Keratinocyte (primary cell): Measurements from ENCODE around the gene GRK1. TPM values are rescaled to one million over a fixed set of nuclear protein-coding genes. Genes with fewer than 3 reads are reported as not detected.
"Not testable (repeated sequence)": the region's sequence is repeated elsewhere in the genome, so short reads cannot be mapped to it uniquely, and the experiment has no call there.

Experiments
- DNase-seq: peaks from one replicate; pipeline ENCODE4 v3.0.0-alpha.2; 2011; ENCODE audit warnings: low read depth, missing footprints, low spot score
- FAIRE-seq: peaks from 2 replicates; lab custom pipeline; 2011; peaks lifted over from hg19 to GRCh38; lab: Jason Lieb, UNC
- H2AFZ ChIP-seq: 2 replicates; pipeline ENCODE4 v1.6.0; 2012; ENCODE audit warnings: low read length, control low read depth, inconsistent platforms; ENCODE audit not compliant: control insufficient read depth
- H3K27ac ChIP-seq: 2 replicates; pipeline ENCODE4 v1.5.1; 2011; ENCODE audit warnings: low read length; ENCODE audit not compliant: control insufficient read depth, insufficient read depth
- H3K27me3 ChIP-seq: 3 replicates; pipeline ENCODE4 v1.6.0; 2011; ENCODE audit warnings: low read length; ENCODE audit not compliant: control insufficient read depth, insufficient read depth; ENCODE audit errors: extremely low read depth
- H3K36me3 ChIP-seq, 2 experiments: 2 replicates in 1 of 2; 3 replicates in 1 of 2; pipeline ENCODE4 v1.5.1; 2011; ENCODE audit warnings: low read length in 2 of 2, mild to moderate bottlenecking in 1 of 2; ENCODE audit not compliant: control insufficient read depth in 2 of 2, insufficient read depth in 2 of 2; ENCODE audit errors: extremely low read depth in 1 of 2
- H3K4me1 ChIP-seq: 3 replicates; pipeline ENCODE4 v1.5.1; 2011; ENCODE audit warnings: low read length; ENCODE audit not compliant: control insufficient read depth, insufficient read depth; ENCODE audit errors: extremely low read depth
- H3K4me2 ChIP-seq: 3 replicates; pipeline ENCODE4 v1.6.0; 2011; ENCODE audit warnings: low read depth, low read length; ENCODE audit not compliant: control insufficient read depth, insufficient read depth; ENCODE audit errors: extremely low read depth
- H3K4me3 ChIP-seq, 3 experiments: fragments of 200-600 bp in 1 of 3; sonication (generic) in 1 of 3; 2 replicates in 2 of 3; 3 replicates in 1 of 3; pipeline ENCODE4 v1.5.1; 2011 to 2016; ENCODE audit warnings: low read length in 3 of 3, mild to moderate bottlenecking in 3 of 3, control low read depth in 2 of 3, inconsistent platforms in 1 of 3, low read depth in 1 of 3, mixed read lengths in 1 of 3, mixed run types in 1 of 3, moderate library complexity in 1 of 3; ENCODE audit not compliant: control insufficient read depth in 2 of 3, insufficient read depth in 2 of 3; ENCODE audit errors: extremely low read depth in 1 of 3
- H3K79me2 ChIP-seq: 2 replicates; pipeline ENCODE4 v1.6.0; 2012; ENCODE audit warnings: low read length; ENCODE audit not compliant: control insufficient read depth, insufficient read depth
- H3K9ac ChIP-seq: 3 replicates; pipeline ENCODE4 v1.6.0; 2011; ENCODE audit warnings: low read length; ENCODE audit not compliant: control insufficient read depth, insufficient read depth; ENCODE audit errors: extremely low read depth
- H3K9me1 ChIP-seq: 3 replicates; pipeline ENCODE4 v1.6.0; 2011; ENCODE audit warnings: low read length; ENCODE audit not compliant: control insufficient read depth, insufficient read depth; ENCODE audit errors: extremely low read depth
- H3K9me3 ChIP-seq: 2 replicates; pipeline ENCODE4 v1.5.1; 2012; ENCODE audit warnings: low read depth, low read length; ENCODE audit not compliant: control insufficient read depth
- H4K20me1 ChIP-seq: 3 replicates; pipeline ENCODE4 v1.6.0; 2011; ENCODE audit warnings: low read length; ENCODE audit not compliant: control insufficient read depth, insufficient read depth; ENCODE audit errors: extremely low read depth
- EZH2 ChIP-seq: IDR thresholded peaks from one replicate; pipeline ENCODE4 v1.6.1; 2012; ENCODE audit warnings: inconsistent platforms, mild to moderate bottlenecking, low read length, moderate library complexity
- dilution Hi-C: fragments of 300-500 bp; cut with MboI; formaldehyde crosslinking; loops from one replicate; pipeline ENCODE4 v1.7.0; 2020; ENCODE audit warnings: low sequenced_read_pairs; ENCODE audit not compliant: extremely low pct_ligation_motif_present
- polyA plus RNA-seq, 5 experiments: library from polyadenylated mRNA; depleted of rRNA in 3 of 5; stranded (reverse) in 3 of 5; stranded (forward) in 1 of 5; unstranded in 1 of 5; fragments of >200 nt; gene quantifications; 1 replicate in 1 of 5; 2 replicates in 3 of 5; 3 replicates in 1 of 5; pipeline versions ENCODE4 v1.2.1 to v1.2.3, GENCODE V29; 2011 to 2012; ENCODE audit warnings: missing spikeins in 2 of 5, low read depth in 1 of 5, low replicate concordance in 1 of 5
- TF ChIP-seq, protein P1 (sequence below), 3 experiments: IDR thresholded peaks in 1 of 3; conservative IDR thresholded peaks in 1 of 3; optimal IDR thresholded peaks in 1 of 3; 2 replicates in 2 of 3; 3 replicates in 1 of 3; pipeline versions ENCODE3 to v1.5.1; 2011; ENCODE audit warnings: low read length in 3 of 3, mild to moderate bottlenecking in 3 of 3, moderate library complexity in 2 of 3, control low read depth in 1 of 3, inconsistent platforms in 1 of 3; ENCODE audit not compliant: insufficient read depth in 2 of 3; ENCODE audit errors: extremely low read depth in 1 of 3

GRK1 gene
- polyA plus RNA-seq, 1 donor (not counting 4 experiments of a cell fraction or from before 2014, with no cell fraction given): not detected

DNA sequence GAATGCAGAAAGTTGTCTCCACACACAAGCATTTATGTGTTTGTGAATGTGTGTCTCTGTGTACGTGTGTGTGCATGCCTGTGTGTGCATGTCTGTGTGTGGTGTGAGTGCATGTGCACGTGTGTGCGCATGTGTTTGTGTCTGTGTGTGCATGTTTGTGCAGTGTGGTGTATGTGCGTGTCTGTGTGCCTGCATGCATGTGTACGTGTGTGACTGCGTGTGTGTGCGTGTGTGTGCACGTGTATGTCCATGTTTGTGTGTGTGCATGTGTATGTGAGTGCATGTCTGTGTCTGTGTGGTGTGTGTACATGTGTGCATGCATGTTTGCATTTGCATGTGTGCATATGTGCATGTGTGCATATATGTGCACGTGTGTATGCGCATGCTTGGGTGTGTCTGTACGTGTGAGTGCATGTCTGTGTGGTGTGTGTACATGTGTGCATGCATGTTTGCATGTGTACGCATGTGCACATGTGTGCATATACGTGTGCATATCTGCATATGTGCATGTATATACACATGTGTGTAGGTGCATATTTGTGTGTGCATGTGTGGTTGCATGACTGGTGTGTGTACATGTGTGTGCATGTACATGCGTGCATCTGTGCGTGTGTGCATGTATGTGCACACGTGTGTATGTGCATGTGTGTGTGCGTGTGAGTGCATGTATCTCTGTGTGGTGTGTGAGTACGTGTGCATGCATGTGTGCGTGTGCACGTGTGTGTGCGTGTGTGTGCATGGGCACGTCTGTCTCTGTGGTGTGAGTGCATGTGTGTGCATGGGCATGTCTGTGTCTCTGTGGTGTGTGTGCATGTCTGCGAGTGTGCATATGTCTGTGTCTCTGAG lies 83.8 kb downstream of the GRK1 start:
- H3K9ac ChIP-seq: no peak overlapping the region
- no peaks in the 10 kb centered on the region for H3K36me3 ChIP-seq
- no peaks in the 10 kb centered on the region for H4K20me1 ChIP-seq
- no peaks in the 10 kb centered on the region for H3K4me1 ChIP-seq
- dilution Hi-C loops: no loop called here
- no peak overlapping the region for H3K27ac ChIP-seq
- no peaks in the 10 kb centered on the region for H3K9me1 ChIP-seq
- no peak overlapping the region for H3K4me3 ChIP-seq
- H3K27me3 ChIP-seq: peaks cover 18% of the 10 kb centered on the region
- peaks cover 8% of the 10 kb centered on the region for H3K9me3 ChIP-seq
- no peaks in the 10 kb centered on the region for H3K79me2 ChIP-seq
- H3K4me2 ChIP-seq: no peak overlapping the region
- TF ChIP-seq, protein P1, sequence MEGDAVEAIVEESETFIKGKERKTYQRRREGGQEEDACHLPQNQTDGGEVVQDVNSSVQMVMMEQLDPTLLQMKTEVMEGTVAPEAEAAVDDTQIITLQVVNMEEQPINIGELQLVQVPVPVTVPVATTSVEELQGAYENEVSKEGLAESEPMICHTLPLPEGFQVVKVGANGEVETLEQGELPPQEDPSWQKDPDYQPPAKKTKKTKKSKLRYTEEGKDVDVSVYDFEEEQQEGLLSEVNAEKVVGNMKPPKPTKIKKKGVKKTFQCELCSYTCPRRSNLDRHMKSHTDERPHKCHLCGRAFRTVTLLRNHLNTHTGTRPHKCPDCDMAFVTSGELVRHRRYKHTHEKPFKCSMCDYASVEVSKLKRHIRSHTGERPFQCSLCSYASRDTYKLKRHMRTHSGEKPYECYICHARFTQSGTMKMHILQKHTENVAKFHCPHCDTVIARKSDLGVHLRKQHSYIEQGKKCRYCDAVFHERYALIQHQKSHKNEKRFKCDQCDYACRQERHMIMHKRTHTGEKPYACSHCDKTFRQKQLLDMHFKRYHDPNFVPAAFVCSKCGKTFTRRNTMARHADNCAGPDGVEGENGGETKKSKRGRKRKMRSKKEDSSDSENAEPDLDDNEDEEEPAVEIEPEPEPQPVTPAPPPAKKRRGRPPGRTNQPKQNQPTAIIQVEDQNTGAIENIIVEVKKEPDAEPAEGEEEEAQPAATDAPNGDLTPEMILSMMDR (optimal IDR thresholded peaks at IDR 0.05 in 1 of 3, IDR thresholded peaks at IDR 0.05 in 1 of 3, conservative IDR thresholded peaks at IDR 0.05 in 1 of 3; ENCODE audit: extremely low read depth in 1 of 3, insufficient read depth in 2 of 3, low read length in 3 of 3): no peak
- no peak for TF ChIP-seq EZH2
- DNase-seq (no peak), FAIRE-seq (peak; percentile 5)
- H2AFZ ChIP-seq: no peak overlapping the region

GRCh38 chr13:113751491-113751890 lies 84.5 kb downstream of the GRK1 start:
- H3K36me3 ChIP-seq: no peaks in the 10 kb centered on the region
- TF ChIP-seq, protein P1 (optimal IDR thresholded peaks at IDR 0.05 in 1 of 3, IDR thresholded peaks at IDR 0.05 in 1 of 3, conservative IDR thresholded peaks at IDR 0.05 in 1 of 3; ENCODE audit: extremely low read depth in 1 of 3, insufficient read depth in 2 of 3, low read length in 3 of 3): no peak
- TF ChIP-seq EZH2: no peak
- no peak for DNase-seq
- H3K9me3 ChIP-seq: peaks cover 8% of the 10 kb centered on the region
- no peaks in the 10 kb centered on the region for H3K9me1 ChIP-seq
- no peak for FAIRE-seq
- H3K27ac ChIP-seq: no peak overlapping the region
- no peaks in the 10 kb centered on the region for H3K4me1 ChIP-seq
- H2AFZ ChIP-seq: no peak overlapping the region
- H4K20me1 ChIP-seq: no peaks in the 10 kb centered on the region
- H3K27me3 ChIP-seq: peaks cover 18% of the 10 kb centered on the region
- no peak overlapping the region for H3K9ac ChIP-seq
- dilution Hi-C loops: no loop called here
- H3K4me2 ChIP-seq: no peak overlapping the region
- no peaks in the 10 kb centered on the region for H3K79me2 ChIP-seq
- no peak overlapping the region for H3K4me3 ChIP-seq

- H3K4me3 ChIP-seq, H3K4me1 ChIP-seq, H2AFZ ChIP-seq, H3K9me3 ChIP-seq, H3K9me1 ChIP-seq, FAIRE-seq, H3K79me2 ChIP-seq, H3K36me3 ChIP-seq, H4K20me1 ChIP-seq, dilution Hi-C loops, H3K9ac ChIP-seq, H3K4me2 ChIP-seq, DNase-seq, H3K27ac ChIP-seq: not testable (repeated sequence)
- peaks cover 18% of the 10 kb centered on the region for H3K27me3 ChIP-seq
These were observed 85.4 kb downstream of the GRK1 start for GRCh38 chr13:113752211-113752986.
